ENCODE results near the gene PXMP4.

PXMP4 gene

GRCh38 chr20:33658510-33658909 is 61.6 kb downstream of the PXMP4 start:
- Histone ChIP-seq H3K4me2 (no peak overlapping the region), H3K79me2 (ENCODE audit: insufficient read depth, low read depth) (no peaks in the 10 kb centered on the region), H3K4me1 (ENCODE audit: low read depth, poor library complexity, severe bottlenecking) (peaks cover 25% of the 10 kb centered on the region), H3K4me3 (IDR thresholded peaks at IDR 0.05; ENCODE audit: insufficient read depth, low read depth, low read length) (no peak overlapping the region), H3K36me3 (ENCODE audit: insufficient read depth) (no peaks in the 10 kb centered on the region), H2AFZ (ENCODE audit: low read depth) (no peak overlapping the region), H3K9ac (no peak overlapping the region), H3K27ac (no peak overlapping the region), H4K20me1 (ENCODE audit: insufficient read depth) (no peaks in the 10 kb centered on the region), H3K27me3 (ENCODE audit: insufficient read depth, low read depth) (no peaks in the 10 kb centered on the region)
- TF ChIP-seq, protein P1, sequence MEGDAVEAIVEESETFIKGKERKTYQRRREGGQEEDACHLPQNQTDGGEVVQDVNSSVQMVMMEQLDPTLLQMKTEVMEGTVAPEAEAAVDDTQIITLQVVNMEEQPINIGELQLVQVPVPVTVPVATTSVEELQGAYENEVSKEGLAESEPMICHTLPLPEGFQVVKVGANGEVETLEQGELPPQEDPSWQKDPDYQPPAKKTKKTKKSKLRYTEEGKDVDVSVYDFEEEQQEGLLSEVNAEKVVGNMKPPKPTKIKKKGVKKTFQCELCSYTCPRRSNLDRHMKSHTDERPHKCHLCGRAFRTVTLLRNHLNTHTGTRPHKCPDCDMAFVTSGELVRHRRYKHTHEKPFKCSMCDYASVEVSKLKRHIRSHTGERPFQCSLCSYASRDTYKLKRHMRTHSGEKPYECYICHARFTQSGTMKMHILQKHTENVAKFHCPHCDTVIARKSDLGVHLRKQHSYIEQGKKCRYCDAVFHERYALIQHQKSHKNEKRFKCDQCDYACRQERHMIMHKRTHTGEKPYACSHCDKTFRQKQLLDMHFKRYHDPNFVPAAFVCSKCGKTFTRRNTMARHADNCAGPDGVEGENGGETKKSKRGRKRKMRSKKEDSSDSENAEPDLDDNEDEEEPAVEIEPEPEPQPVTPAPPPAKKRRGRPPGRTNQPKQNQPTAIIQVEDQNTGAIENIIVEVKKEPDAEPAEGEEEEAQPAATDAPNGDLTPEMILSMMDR (conservative IDR thresholded peaks at IDR 0.05; ENCODE audit: low read depth, low read length): no peak

DNA sequence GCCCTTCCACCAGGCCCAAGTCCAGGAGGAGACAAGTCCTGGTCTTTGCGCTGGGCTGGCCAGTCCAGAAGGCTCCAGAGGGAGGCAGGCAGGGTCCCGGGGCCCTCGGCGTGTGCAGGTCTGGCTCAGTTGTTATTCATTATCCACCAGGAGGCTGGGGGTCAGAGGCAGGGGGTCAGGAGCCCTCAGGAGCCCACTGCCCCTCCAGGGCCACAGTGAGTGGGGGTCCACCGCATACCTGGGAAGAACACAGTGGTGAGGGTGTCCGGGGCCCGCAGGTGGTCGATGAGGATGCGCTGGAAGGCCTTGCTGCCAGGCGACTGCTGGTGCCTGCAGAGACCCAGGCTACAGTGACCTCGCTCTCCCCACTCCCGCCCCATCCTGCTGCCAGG is 62.4 kb downstream of the PXMP4 start:
- Histone ChIP-seq H4K20me1 (ENCODE audit: insufficient read depth) (no peaks in the 10 kb centered on the region), H3K4me3 (IDR thresholded peaks at IDR 0.05; ENCODE audit: insufficient read depth, low read depth, low read length) (no peak overlapping the region), H3K79me2 (ENCODE audit: insufficient read depth, low read depth) (no peaks in the 10 kb centered on the region), H3K27ac (no peak overlapping the region), H3K4me1 (ENCODE audit: low read depth, poor library complexity, severe bottlenecking) (peaks cover 28% of the 10 kb centered on the region), H3K4me2 (no peak overlapping the region), H2AFZ (ENCODE audit: low read depth) (no peak overlapping the region), H3K27me3 (ENCODE audit: insufficient read depth, low read depth) (no peaks in the 10 kb centered on the region), H3K9ac (no peak overlapping the region), H3K36me3 (ENCODE audit: insufficient read depth) (no peaks in the 10 kb centered on the region)
- TF ChIP-seq, protein P1 (conservative IDR thresholded peaks at IDR 0.05; ENCODE audit: low read depth, low read length): no peak

GRCh38 chr20:33656783-33657703 is 63.1 kb downstream of the PXMP4 start:
- TF ChIP-seq, protein P1 (conservative IDR thresholded peaks at IDR 0.05; ENCODE audit: low read depth, low read length): no peak

DNA sequence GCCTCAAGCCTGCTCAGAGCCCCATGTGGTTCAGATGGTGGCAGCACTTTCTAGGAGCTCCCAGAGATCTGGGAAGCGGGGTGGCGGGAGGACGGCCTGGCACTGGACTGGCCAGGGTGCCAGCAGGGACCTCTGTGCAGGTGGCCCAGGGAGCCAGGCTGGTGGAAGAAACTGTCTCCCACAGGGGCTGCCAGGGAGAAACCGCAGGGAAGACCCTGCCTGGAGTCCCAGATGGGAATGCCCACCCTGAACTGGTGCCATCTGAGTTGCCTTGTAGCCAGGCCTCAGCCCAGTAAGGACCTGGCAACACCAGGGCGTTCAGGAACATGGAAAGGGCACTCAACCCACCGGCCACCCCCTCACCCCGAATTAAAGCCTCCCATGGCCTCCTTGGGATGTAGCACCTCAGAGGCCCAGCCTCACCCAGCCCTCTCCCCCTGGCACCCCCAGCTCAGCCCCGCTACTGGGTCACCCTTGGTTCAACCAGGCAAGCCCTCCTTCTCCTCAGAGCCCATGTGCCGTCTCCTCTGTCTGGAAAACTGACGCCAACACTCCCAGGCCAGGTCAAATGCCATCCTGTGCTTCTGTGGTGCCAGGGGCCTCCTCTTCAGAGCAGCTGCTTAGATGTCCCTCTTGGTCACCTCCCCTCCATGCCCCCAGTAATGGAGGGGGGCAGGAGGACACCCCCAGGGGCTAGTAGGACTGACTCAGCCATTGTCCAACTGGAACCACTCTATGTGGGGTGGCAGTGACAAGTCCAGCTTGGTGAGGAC is 63.9 kb downstream of the PXMP4 start:
- Histone ChIP-seq H3K4me2 (no peak overlapping the region), H4K20me1 (ENCODE audit: insufficient read depth) (no peaks in the 10 kb centered on the region), H3K27me3 (ENCODE audit: insufficient read depth, low read depth) (no peaks in the 10 kb centered on the region), H3K79me2 (ENCODE audit: insufficient read depth, low read depth) (no peaks in the 10 kb centered on the region), H2AFZ (ENCODE audit: low read depth) (no peak overlapping the region), H3K4me1 (ENCODE audit: low read depth, poor library complexity, severe bottlenecking) (peaks cover 31% of the 10 kb centered on the region), H3K36me3 (ENCODE audit: insufficient read depth) (no peaks in the 10 kb centered on the region), H3K9ac (no peak overlapping the region), H3K27ac (no peak overlapping the region), H3K4me3 (IDR thresholded peaks at IDR 0.05; ENCODE audit: insufficient read depth, low read depth, low read length) (no peak overlapping the region)
- TF ChIP-seq, protein P1 (conservative IDR thresholded peaks at IDR 0.05; ENCODE audit: low read depth, low read length): no peak

More at GRCh38 chr20:33656783-33657703, 63.1 kb downstream of the PXMP4 start:
- Histone ChIP-seq H3K9ac (no peak overlapping the region), H3K79me2 (ENCODE audit: insufficient read depth, low read depth) (no peaks in the 10 kb centered on the region), H4K20me1 (ENCODE audit: insufficient read depth) (no peaks in the 10 kb centered on the region), H3K27ac (no peak overlapping the region), H3K4me2 (no peak overlapping the region), H2AFZ (ENCODE audit: low read depth) (no peak overlapping the region), H3K36me3 (ENCODE audit: insufficient read depth) (no peaks in the 10 kb centered on the region), H3K4me3 (IDR thresholded peaks at IDR 0.05; ENCODE audit: insufficient read depth, low read depth, low read length) (no peak overlapping the region), H3K4me1 (ENCODE audit: low read depth, poor library complexity, severe bottlenecking) (peaks cover 27% of the 10 kb centered on the region), H3K27me3 (ENCODE audit: insufficient read depth, low read depth) (no peaks in the 10 kb centered on the region)
